GM12874 (cell line): ENCODE measurements around the gene LDLRAD1.

ENCODE experiments used
- TF ChIP-seq, protein P1 (sequence below): IDR thresholded peaks from 2 replicates; pipeline ENCODE4 v1.5.1; 2011; ENCODE audit warnings: low read depth, mild to moderate bottlenecking, control low read depth, low read length, moderate library complexity; ENCODE audit not compliant: insufficient read depth

Gene LDLRAD1

DNA sequence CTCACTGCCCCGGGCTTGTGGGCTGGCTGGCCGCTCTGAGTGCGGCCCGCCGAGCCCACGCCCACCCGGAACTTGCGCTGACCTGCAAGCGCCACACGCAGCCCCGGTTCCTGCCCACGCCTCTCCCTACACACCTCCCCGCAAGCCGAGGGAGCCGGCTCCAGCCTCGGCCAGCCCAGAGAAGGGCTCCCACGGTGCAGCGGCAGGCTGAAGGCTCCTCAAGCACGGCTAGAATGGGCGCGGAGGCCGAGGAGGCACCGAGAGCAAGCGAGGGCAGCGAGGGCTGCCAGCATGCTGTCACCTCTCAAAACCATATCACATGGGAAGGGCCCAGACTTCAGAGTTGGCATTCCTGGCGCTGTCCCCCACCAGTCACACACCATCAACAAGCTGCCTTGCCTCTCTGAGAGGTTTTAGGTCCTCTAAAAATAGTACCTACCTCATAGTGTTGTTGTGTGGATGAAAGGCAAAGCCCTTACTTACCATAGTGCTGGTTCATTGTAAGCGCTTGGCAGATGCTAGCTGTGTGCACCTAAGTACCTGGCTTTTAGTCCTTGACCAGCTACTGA lies 13.4 kb downstream of the LDLRAD1 start:
- TF ChIP-seq, protein P1, sequence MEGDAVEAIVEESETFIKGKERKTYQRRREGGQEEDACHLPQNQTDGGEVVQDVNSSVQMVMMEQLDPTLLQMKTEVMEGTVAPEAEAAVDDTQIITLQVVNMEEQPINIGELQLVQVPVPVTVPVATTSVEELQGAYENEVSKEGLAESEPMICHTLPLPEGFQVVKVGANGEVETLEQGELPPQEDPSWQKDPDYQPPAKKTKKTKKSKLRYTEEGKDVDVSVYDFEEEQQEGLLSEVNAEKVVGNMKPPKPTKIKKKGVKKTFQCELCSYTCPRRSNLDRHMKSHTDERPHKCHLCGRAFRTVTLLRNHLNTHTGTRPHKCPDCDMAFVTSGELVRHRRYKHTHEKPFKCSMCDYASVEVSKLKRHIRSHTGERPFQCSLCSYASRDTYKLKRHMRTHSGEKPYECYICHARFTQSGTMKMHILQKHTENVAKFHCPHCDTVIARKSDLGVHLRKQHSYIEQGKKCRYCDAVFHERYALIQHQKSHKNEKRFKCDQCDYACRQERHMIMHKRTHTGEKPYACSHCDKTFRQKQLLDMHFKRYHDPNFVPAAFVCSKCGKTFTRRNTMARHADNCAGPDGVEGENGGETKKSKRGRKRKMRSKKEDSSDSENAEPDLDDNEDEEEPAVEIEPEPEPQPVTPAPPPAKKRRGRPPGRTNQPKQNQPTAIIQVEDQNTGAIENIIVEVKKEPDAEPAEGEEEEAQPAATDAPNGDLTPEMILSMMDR: no peak

DNA sequence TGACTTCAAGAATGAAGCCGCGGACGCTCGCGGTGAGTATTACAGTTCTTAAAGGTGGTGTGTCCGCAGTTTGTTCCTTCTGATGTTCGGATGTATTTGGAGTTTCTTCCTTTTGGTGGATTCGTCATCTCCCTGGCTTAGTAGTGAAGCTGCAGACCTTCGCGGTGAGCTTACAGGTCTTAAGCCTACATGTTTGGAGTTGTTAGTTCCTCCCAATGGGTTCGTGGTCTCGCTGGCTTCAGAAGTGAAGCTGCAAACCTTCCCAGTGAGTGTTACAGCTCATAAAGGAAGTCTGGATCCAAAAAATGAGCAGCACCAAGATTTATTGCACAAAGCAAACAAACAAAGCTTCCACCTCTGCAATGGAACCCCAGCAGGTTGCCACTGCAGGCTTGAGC lies 14.7 kb downstream of the LDLRAD1 start:
- TF ChIP-seq, protein P1: no peak

DNA sequence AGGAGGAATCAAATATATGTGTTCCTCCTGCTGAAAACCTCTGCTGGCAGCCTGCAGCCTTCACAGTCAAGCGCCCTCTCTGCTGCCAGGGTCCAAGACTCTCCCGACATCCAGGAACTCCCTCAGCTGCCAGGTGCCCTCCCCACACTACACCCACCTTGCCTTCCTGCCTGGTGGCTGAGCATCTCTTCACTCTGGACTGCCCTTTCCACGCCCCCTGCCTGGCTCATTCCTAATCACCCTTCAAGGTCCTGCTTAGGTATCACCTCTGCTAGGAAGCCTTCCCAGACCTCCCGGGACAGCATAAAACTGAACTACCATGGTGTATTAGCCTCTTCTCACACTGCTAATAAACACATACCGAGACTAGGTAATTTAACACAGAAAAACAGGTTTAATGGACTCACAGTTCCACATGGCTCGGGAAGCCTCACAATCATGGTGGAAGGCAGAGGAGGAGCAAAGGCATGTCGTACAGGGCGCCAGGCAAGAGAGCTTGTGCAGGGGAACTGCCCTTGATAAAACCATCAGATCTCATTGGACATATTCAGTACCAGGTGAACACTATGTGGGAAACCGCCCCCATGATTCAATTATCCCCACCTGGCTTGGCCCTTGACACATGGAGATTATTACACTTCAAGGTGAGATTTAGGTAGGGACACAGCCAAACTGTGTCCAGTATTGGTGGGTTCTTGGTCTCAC lies 15.3 kb downstream of the LDLRAD1 start:
- TF ChIP-seq, protein P1: no peak

DNA sequence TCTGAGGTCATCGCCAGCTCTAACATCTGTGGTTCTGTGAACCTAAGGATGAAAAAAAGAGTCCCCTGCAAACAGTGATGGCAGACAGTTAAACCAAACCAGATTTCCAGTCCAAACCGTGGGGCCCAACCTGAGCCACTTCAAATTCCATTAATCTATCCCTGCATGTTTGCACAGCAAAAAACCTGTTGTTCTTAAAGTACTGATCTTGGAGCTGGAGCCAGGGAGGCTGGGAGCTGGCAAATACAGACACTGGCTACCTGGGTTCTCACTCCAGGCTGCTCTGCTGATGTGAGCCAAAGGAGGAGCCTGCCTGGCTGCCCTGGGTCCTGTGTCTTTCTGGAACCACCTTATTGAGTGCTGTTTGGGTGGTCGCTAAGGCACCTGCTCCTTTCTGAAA lies 16.4 kb downstream of the LDLRAD1 start:
- TF ChIP-seq, protein P1: no peak

DNA sequence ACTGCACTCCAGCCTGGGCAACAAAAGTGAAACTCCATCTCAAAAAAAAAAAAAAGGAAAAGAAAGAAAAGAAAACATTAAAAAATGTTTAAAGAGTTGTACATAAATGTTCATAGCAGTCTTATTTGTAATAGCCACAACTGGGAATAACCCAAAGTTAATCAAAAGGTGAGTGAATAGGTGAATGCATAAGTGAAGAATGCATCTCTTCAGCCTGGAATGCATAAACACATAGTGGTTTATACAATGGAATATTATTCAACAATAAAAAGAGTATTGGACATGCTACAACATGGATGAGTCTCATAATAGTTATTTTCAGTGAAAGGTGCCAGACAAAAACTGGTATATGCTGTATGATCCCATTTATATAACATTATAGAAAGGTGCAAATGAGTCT lies 18.1 kb downstream of the LDLRAD1 start:
- TF ChIP-seq, protein P1: no peak

DNA sequence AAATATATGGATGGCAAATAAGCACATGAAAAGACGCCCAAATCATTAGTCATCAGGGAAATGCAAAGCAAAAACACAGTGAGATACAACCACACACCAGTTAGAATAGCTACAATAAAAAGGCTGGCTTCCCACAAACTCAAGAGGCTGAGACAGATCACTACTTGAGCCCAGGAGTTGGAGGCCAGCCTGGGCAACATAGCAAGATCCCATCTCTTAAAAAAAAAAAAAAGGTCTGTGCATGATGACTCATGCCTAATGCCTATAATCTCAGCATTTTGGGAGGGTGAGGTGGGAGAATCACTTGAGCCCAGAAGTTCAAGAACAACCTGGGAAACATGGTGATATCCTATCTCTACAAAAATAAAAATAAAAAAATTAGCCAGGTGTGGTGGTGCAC lies 19.8 kb downstream of the LDLRAD1 start:
- TF ChIP-seq, protein P1: no peak

DNA sequence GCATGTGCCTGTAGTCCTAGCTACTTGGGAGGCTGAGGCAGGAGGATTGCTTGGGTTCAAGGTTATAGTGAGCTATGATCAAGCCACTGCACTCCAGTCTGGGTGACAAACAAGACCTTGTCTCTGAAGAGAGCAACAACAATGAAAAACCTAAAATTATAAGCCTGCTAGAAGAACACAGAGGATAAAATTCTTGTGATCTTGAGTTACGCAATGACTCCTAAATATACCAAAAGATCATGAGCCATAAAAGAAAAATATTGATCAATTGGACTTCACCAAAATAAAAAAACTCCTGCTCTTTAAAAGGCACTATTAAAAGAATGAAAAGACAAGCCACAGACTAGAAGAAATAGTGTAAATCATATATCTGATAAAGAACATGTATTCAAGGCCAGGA lies 22.3 kb downstream of the LDLRAD1 start:
- TF ChIP-seq, protein P1: no peak
